ENCODE measurements around the gene DDX41. TPM values are rescaled to one million over a fixed set of nuclear protein-coding genes. Genes with fewer than 3 reads are reported as not detected.

DDX41 gene
- total and polyA plus RNA-seq, 9 donors = 58.3 to 104 (median 70.8) TPM

- Histone ChIP-seq H3K36me3 (no peaks in the 10 kb centered on the region), H3K4me3 (no peak overlapping the region), H3K27me3 (no peaks in the 10 kb centered on the region), H3K9me3 (no peaks in the 10 kb centered on the region), H3K4me1 (ENCODE audit: insufficient read depth) (no peaks in the 10 kb centered on the region), H3K27ac (no peak overlapping the region)
- DNase-seq = no peak
- intact Hi-C loops (cut with DNase I) = no loop called here
- WGBS, 3 donors = 58 to 63% (median 61%) methylated on average over 11 to 13 of the region's 13 CpGs
- TF ChIP-seq POLR2A (IDR thresholded peaks at IDR 0.05) (no peak), EP300 (IDR thresholded peaks at IDR 0.05) (no peak)
- TF ChIP-seq, protein P1, sequence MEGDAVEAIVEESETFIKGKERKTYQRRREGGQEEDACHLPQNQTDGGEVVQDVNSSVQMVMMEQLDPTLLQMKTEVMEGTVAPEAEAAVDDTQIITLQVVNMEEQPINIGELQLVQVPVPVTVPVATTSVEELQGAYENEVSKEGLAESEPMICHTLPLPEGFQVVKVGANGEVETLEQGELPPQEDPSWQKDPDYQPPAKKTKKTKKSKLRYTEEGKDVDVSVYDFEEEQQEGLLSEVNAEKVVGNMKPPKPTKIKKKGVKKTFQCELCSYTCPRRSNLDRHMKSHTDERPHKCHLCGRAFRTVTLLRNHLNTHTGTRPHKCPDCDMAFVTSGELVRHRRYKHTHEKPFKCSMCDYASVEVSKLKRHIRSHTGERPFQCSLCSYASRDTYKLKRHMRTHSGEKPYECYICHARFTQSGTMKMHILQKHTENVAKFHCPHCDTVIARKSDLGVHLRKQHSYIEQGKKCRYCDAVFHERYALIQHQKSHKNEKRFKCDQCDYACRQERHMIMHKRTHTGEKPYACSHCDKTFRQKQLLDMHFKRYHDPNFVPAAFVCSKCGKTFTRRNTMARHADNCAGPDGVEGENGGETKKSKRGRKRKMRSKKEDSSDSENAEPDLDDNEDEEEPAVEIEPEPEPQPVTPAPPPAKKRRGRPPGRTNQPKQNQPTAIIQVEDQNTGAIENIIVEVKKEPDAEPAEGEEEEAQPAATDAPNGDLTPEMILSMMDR (IDR thresholded peaks at IDR 0.05) = no peak
These were observed 31.7 kb downstream of the DDX41 start for GRCh38 chr5:177484902-177485549.

DNA sequence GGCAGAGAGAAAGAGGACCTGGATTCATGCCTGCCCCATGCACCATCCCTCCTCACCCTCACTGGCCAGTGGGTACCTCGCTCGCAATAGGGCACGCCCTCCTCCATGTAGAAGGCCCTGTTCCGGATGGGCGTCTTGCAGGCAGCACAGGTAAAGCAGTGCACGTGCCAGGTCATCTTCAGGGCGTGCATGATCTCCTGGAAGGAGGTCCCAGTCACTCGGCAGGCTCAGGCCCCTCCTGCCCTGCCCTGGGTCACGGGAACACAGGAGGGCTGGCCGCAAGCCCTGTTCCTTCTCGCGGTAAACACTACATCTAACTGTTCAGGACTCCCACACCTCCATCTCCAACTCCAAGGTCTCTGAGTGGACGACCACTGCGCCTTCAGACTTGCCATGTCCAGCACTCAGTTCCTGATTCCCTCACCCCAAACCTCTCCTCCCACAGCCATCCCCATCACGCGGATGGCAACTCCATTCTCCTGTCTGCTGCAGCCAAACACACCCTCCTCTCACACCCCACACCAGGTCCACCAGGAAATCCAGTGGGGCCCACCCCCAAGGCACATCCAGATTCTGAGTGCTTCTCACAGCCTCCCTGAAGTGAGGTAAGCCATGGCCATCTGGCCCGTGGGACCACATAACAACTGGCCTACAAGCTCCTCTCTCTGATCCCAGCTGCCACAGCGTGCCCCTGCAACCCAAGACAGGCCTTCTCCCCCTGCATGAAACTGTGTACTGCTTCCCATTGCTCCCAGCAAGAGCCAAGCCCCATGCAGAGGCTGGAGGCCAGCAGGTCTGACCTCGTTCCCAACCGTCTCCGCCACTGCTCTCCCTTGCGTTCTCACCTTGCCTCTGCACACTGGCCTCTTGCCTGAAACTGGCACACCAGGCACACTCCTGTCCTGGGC lies 32.5 kb downstream of the DDX41 start:
- TF ChIP-seq, protein P1 (IDR thresholded peaks at IDR 0.05) = no peak
- TF ChIP-seq POLR2A (IDR thresholded peaks at IDR 0.05) (no peak), EP300 (IDR thresholded peaks at IDR 0.05) (no peak)
- no peak for DNase-seq
- Histone ChIP-seq H3K4me1 (ENCODE audit: insufficient read depth) (peaks cover 3% of the 10 kb centered on the region), H3K27ac (no peak overlapping the region), H3K9me3 (no peaks in the 10 kb centered on the region), H3K4me3 (no peak overlapping the region), H3K27me3 (no peaks in the 10 kb centered on the region), H3K36me3 (no peaks in the 10 kb centered on the region)
- intact Hi-C loops (cut with DNase I) = no loop called here
- 54 to 60% (median 59%) methylated on average over 22 of the region's 22 CpGs for WGBS, 3 donors

DNA sequence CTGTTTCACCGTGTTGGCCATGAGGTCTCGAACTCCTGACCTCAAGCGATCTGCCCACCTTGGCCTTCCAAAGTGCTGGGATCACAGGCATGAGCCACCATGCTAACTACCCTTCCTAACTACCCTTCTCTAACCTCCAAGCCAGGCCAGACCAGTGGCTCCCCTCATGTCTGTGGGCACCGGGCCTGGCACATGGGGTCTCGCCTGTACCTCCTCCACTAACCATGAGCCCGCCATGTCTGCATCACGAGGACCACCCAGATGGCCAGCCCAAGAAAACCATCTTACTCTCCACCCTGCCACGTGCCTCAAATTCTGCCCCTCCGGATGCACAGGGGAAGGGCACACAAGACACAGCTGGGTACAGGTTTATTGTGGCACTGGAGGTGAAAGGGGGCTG lies 33.7 kb downstream of the DDX41 start:
- no peak overlapping the region for H3K4me3 ChIP-seq

GRCh38 chr5:177482359-177482795 lies 34.4 kb downstream of the DDX41 start:
- TF ChIP-seq POLR2A (IDR thresholded peaks at IDR 0.05) (no peak), EP300 (IDR thresholded peaks at IDR 0.05) (no peak)
- TF ChIP-seq, protein P1 (IDR thresholded peaks at IDR 0.05) = no peak
- Histone ChIP-seq H3K9me3 (no peaks in the 10 kb centered on the region), H3K4me3 (no peak overlapping the region), H3K27me3 (no peaks in the 10 kb centered on the region), H3K4me1 (ENCODE audit: insufficient read depth) (peaks cover 9% of the 10 kb centered on the region), H3K36me3 (no peaks in the 10 kb centered on the region), H3K27ac (no peak overlapping the region)
- no peak for DNase-seq
- 80 to 85% (median 82%) methylated on average over 10 of the region's 10 CpGs for WGBS, 3 donors
- intact Hi-C loops (cut with DNase I) = no loop called here

More for the DNA sequence above, 33.7 kb downstream of the DDX41 start:
- Histone ChIP-seq H3K27ac (no peak overlapping the region), H3K36me3 (no peaks in the 10 kb centered on the region), H3K27me3 (no peaks in the 10 kb centered on the region), H3K9me3 (no peaks in the 10 kb centered on the region), H3K4me1 (ENCODE audit: insufficient read depth) (peaks cover 9% of the 10 kb centered on the region)
- 89 to 98% (median 90%) methylated on average over 9 of the region's 9 CpGs for WGBS, 3 donors
- TF ChIP-seq, protein P1 (IDR thresholded peaks at IDR 0.05) = no peak
- TF ChIP-seq EP300 (IDR thresholded peaks at IDR 0.05) = no peak
- no peak for TF ChIP-seq POLR2A (IDR thresholded peaks at IDR 0.05)
- no peak for DNase-seq
- intact Hi-C loops (cut with DNase I) = no loop called here

Measured in ovary (tissue), 9 donors.